Progenitor cell of endocrine pancreas (in vitro differentiated cells): Measurements from ENCODE around the gene KRT222. TPM values are rescaled to one million over a fixed set of nuclear protein-coding genes. Genes with fewer than 3 reads are reported as not detected.

ENCODE experiments used
- DNase-seq: peaks from one replicate; pipeline ENCODE4 v3.0.0; 2021; ENCODE audit warnings: low spot score; ENCODE audit not compliant: unreplicated experiment
- H3K27ac Mint-ChIP-seq: 2 replicates; pipeline ENCODE4 v1.8.0; 2021; ENCODE audit warnings: mild to moderate bottlenecking, moderate library complexity, mixed read lengths
- H3K27me3 Mint-ChIP-seq: 2 replicates; pipeline ENCODE4 v1.8.0; 2021; ENCODE audit warnings: mixed read lengths
- H3K36me3 Mint-ChIP-seq: 2 replicates; pipeline ENCODE4 v1.8.0; 2022; ENCODE audit warnings: mixed read lengths; ENCODE audit not compliant: insufficient read depth
- H3K4me1 Mint-ChIP-seq: 2 replicates; pipeline ENCODE4 v1.8.0; 2021; ENCODE audit warnings: low read depth, mixed read lengths
- H3K4me3 Mint-ChIP-seq: 2 replicates; pipeline ENCODE4 v1.8.0; 2021; ENCODE audit warnings: low read depth, mild to moderate bottlenecking, moderate library complexity, mixed read lengths
- H3K9me3 Mint-ChIP-seq: 2 replicates; pipeline ENCODE4 v1.8.0; 2021; ENCODE audit warnings: low read depth, mixed read lengths
- total RNA-seq: library from RNA; stranded (reverse); gene quantifications from 2 replicates; pipeline ENCODE4 v1.2.1, GENCODE V29; 2021
- TF ChIP-seq, protein P1 (sequence below): fragments of 200-600 bp; sonication (generic); IDR thresholded peaks from one replicate; pipeline ENCODE4 v1.5.0; 2021; ENCODE audit warnings: antibody characterized with exemption, mild to moderate bottlenecking; ENCODE audit not compliant: unreplicated experiment

KRT222 gene
- total RNA-seq, 1 donor from 2014 or later, result 0.36 TPM

DNA sequence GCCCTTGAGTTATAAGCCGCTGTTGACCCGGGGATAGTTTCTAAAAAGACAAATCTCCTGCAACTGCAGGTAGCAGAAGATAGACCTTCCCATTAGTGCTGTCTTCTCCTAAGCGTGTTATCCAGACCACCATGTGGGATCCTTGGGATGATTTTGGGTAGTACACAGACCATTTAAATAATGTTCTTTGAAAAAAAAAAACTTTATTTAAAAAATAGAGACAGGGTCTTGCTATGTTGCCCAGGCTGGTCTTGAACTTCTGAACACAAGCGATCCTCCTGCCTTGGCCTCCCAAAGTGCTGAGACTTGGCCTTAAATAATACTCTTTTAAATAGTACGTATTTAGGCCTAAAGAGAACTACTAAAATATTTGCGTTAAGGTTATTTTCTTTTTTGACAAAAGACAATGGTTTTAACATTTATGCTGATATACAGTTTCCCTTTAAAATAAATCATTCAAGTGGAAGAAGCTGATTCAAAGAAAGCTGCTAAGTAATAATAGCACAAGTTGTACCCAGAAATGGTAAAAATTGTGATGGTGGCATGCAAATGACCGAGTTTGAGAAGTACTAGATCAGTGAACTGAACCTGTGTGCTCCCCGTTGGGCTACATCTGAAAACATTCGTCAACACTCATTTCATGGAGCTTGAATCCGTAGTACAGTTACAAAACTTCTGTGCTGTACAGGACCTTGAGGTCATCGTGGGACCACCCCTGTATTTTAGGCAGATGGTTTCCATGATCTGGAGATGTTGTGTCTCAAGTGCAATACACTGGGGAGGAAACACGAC, 41.4 kb downstream of the KRT222 start:
- TF ChIP-seq, protein P1, sequence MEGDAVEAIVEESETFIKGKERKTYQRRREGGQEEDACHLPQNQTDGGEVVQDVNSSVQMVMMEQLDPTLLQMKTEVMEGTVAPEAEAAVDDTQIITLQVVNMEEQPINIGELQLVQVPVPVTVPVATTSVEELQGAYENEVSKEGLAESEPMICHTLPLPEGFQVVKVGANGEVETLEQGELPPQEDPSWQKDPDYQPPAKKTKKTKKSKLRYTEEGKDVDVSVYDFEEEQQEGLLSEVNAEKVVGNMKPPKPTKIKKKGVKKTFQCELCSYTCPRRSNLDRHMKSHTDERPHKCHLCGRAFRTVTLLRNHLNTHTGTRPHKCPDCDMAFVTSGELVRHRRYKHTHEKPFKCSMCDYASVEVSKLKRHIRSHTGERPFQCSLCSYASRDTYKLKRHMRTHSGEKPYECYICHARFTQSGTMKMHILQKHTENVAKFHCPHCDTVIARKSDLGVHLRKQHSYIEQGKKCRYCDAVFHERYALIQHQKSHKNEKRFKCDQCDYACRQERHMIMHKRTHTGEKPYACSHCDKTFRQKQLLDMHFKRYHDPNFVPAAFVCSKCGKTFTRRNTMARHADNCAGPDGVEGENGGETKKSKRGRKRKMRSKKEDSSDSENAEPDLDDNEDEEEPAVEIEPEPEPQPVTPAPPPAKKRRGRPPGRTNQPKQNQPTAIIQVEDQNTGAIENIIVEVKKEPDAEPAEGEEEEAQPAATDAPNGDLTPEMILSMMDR, result no peak
- no peak for DNase-seq
- H3K27ac Mint-ChIP-seq, result no peak overlapping the region
- H3K4me3 Mint-ChIP-seq, result no peak overlapping the region
- no peaks in the 10 kb centered on the region for H3K9me3 Mint-ChIP-seq
- H3K36me3 Mint-ChIP-seq, result peaks cover 4% of the 10 kb centered on the region
- H3K27me3 Mint-ChIP-seq, result peaks cover 7% of the 10 kb centered on the region
- H3K4me1 Mint-ChIP-seq, result peaks cover 4% of the 10 kb centered on the region

DNA sequence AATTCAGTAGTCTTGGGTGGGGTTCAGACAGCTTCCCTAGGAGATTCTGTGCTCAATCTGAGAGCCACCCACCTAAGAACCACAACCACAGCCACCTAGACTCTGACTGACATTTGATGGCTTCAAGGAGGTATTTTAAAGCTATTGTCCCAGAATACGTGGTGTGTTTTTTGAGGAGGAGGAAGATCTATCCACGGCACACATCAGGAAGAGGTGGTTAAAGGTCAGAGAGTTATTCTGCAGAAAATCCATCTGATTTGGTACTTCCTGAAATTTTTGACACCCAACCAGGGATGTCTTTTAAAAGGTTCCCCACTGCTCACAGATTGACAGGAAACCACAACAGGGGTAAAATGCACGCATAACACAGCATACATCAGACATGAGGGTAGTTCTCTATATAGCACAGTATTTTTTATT, 42.5 kb downstream of the KRT222 start:
- Mint-ChIP-seq H3K4me1 (peaks cover 4% of the 10 kb centered on the region), H3K36me3 (no peaks in the 10 kb centered on the region), H3K9me3 (no peaks in the 10 kb centered on the region), H3K27ac (no peak overlapping the region), H3K27me3 (peaks cover 9% of the 10 kb centered on the region), H3K4me3 (no peak overlapping the region)
- TF ChIP-seq, protein P1, result no peak
- DNase-seq, result no peak

DNA sequence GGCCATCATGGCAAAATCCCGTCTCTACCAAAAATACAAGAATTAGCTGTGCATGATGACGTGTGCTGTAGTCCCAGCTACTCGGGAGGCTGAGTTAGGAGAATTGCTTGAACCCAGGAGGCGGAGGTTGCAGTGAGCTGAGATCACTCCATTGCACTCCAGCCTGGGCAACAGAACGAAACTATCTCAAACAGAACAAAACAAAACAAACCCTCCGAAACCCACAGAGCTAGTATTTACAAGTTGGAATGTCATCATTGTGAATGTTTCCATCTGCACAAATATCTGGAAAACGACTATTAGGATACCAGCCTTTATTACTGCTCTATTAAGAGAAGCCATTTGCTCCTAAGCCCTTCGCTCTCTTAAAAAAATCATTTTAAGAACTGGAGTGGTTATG, 43.4 kb downstream of the KRT222 start:
- TF ChIP-seq, protein P1, result no peak
- Mint-ChIP-seq H3K36me3 (no peaks in the 10 kb centered on the region), H3K27ac (no peak overlapping the region), H3K27me3 (peaks cover 15% of the 10 kb centered on the region), H3K9me3 (no peaks in the 10 kb centered on the region), H3K4me1 (peaks cover 4% of the 10 kb centered on the region), H3K4me3 (no peak overlapping the region)
- no peak for DNase-seq

DNA sequence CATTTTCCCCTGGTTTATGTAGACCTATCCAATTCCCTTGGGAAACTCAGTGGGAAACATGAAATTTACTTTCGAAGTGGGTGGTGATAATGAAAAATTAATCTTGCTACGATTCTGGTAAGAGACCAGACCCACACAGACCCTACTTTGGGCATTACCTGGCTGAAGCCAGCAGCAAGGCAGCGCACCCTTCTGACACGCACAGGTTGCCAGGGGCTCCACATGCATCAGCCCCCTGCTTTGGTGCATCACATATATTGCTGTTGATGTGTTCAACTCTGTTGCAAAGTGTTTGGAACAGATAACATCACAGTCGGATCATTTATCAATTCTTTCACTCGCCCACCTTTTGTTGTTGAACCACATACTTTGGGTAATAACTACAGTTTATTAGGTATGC, 44.0 kb downstream of the KRT222 start:
- H3K27ac Mint-ChIP-seq, result no peak overlapping the region
- H3K36me3 Mint-ChIP-seq, result no peaks in the 10 kb centered on the region
- no peak overlapping the region for H3K4me3 Mint-ChIP-seq
- H3K27me3 Mint-ChIP-seq, result peaks cover 20% of the 10 kb centered on the region
- H3K4me1 Mint-ChIP-seq, result peaks cover 4% of the 10 kb centered on the region
- TF ChIP-seq, protein P1, result no peak
- no peak for DNase-seq
- H3K9me3 Mint-ChIP-seq, result no peaks in the 10 kb centered on the region

DNA sequence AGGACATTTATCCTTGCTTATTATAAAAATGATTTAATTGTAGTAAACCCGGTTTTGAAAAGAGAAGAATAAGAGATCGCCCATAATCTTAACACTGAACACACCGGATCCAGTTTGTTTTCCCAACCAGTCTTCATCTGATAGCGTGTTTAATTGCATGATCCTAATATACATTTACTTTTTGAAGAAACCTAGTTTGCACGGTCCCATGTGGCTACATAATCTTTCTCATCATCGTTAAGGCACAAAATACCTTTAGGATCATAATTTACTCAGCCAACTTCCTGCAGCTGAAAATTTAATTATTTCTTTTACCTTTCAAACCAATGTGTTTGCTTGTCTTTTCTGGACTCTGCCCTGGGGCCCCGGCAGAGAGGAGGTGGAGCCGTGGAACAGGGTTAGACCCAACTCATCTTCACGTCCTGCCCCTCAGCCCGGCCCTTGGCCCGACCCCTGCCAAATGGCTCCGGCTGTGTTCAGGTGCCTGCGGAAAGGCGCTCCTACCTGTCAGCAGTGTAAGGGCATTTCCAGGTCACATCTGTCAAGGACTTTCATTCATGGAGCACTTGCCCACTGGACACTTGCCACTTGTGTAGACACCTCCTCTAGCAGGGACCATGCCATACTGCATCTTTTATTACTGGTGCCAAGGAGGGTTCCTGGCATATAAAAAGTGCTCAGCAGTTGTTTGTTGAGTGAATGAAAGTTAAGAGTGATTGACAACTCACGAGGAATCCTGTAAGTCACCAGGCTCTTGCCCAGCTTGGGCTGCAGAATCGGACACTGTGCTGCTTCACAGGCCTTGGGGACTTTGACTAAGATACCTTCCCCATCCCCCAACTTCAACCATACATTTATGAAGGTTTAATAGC, 46.0 kb downstream of the KRT222 start:
- H3K27ac Mint-ChIP-seq, result no peak overlapping the region
- peaks cover 25% of the 10 kb centered on the region for H3K27me3 Mint-ChIP-seq
- H3K9me3 Mint-ChIP-seq, result no peaks in the 10 kb centered on the region
- TF ChIP-seq, protein P1, result no peak
- DNase-seq, result no peak
- peaks cover 6% of the 10 kb centered on the region for H3K4me1 Mint-ChIP-seq
- no peaks in the 10 kb centered on the region for H3K36me3 Mint-ChIP-seq
- H3K4me3 Mint-ChIP-seq, result no peak overlapping the region
